ENCODE measurements around the gene NOP58. TPM values are rescaled to one million over a fixed set of nuclear protein-coding genes. Genes with fewer than 3 reads are reported as not detected.

The NOP58 gene
- total RNA-seq, 6 donors from 2014 or later: 31.2 to 73.3 (median 46.5) TPM

DNA sequence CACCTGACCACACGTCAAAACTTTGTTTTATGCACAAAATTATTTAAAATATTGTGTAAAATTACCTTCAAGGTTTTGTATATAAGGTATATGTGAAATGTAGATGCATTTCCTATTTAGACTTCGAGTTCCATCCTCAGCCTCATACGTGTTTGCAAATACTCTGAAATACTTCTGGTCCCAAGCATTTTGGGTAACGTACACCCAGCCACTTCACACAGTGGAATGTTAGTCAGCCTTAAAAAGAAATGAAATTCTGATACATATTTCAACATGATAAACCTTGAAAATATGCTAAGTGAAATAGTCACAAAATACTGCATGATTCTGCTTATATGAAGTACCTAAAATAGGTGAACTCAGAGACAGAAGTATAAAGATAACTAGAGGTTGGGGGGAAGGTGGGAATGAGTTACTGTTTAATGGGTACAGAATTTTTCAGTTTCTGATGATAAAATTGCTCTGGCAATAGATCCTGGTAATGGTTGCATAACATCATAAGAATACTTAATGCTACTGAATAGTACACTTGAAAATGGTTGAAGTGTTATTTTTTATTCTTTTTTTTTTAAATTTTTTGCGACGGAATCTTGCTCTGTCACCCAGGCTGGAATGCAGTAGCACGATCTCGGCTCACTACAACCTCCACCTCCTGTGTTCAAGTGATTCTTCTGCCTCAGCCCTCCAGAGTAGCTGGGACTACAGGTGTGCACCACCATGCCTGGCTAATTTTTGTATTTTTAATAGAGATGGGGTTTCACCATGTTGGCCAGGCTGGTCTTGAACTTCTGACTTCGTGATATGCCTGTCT is 24.0 kb downstream of the NOP58 start:
- peak overlapping the region in 1 of 4 donors; percentile 21 for H3K27ac ChIP-seq
- 74 to 77% methylated on average over 9 of the region's 9 CpGs for WGBS, 2 donors
- ATAC-seq (ENCODE audit: low FRiP score in 2 of 2) (peak in 1 of 2 donors; percentile 82), DNase-seq (peak in 1 of 2 donors; percentile 30)
- no peaks in the 10 kb centered on the region for H3K27me3 ChIP-seq
- H3K36me3 ChIP-seq: peaks cover 17 to 97% (median 54%) of the 10 kb centered on the region in 4 donors
- TF ChIP-seq POLR2AphosphoS5 (IDR thresholded peaks at IDR 0.05): no peak
- no peak for TF ChIP-seq POLR2A (IDR thresholded peaks at IDR 0.05)
- TF ChIP-seq, protein P1, sequence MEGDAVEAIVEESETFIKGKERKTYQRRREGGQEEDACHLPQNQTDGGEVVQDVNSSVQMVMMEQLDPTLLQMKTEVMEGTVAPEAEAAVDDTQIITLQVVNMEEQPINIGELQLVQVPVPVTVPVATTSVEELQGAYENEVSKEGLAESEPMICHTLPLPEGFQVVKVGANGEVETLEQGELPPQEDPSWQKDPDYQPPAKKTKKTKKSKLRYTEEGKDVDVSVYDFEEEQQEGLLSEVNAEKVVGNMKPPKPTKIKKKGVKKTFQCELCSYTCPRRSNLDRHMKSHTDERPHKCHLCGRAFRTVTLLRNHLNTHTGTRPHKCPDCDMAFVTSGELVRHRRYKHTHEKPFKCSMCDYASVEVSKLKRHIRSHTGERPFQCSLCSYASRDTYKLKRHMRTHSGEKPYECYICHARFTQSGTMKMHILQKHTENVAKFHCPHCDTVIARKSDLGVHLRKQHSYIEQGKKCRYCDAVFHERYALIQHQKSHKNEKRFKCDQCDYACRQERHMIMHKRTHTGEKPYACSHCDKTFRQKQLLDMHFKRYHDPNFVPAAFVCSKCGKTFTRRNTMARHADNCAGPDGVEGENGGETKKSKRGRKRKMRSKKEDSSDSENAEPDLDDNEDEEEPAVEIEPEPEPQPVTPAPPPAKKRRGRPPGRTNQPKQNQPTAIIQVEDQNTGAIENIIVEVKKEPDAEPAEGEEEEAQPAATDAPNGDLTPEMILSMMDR (IDR thresholded peaks at IDR 0.05): no peak
- TF ChIP-seq EP300 (IDR thresholded peaks at IDR 0.05): no peak
- no peaks in the 10 kb centered on the region for H3K9me3 ChIP-seq
- no peak overlapping the region for H3K4me3 ChIP-seq
- no peaks in the 10 kb centered on the region for H3K4me1 ChIP-seq

DNA sequence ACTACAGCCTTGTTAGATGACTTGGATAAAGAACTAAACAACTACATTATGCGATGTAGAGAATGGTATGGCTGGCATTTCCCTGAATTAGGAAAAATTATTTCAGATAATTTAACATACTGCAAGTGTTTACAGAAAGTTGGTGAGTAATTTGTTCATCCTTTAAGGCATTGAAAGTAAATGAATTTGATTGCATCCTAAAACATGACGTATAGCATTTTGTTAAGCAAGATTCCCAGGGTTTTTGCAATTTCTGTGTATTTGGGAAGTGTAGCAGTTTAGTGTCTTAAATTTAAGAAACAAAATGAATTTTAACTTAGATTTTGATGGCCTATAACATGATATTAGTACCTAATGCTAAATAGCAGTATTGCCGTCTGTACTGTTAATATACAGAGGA is 24.8 kb downstream of the NOP58 start:
- Histone ChIP-seq H3K27me3 (no peaks in the 10 kb centered on the region), H3K36me3 (peaks cover 15 to 97% (median 50%) of the 10 kb centered on the region in 4 donors), H3K4me1 (no peaks in the 10 kb centered on the region), H3K9me3 (no peaks in the 10 kb centered on the region), H3K4me3 (no peak overlapping the region), H3K27ac (no peak overlapping the region)
- no peak for ATAC-seq (ENCODE audit: low FRiP score in 2 of 2)
- TF ChIP-seq, protein P1 (IDR thresholded peaks at IDR 0.05): no peak
- TF ChIP-seq EP300 (IDR thresholded peaks at IDR 0.05) (no peak), POLR2AphosphoS5 (IDR thresholded peaks at IDR 0.05) (no peak), POLR2A (IDR thresholded peaks at IDR 0.05) (no peak)
- DNase-seq: no peak
- 79 to 82% methylated on average over 3 of the region's 3 CpGs for WGBS, 2 donors

DNA sequence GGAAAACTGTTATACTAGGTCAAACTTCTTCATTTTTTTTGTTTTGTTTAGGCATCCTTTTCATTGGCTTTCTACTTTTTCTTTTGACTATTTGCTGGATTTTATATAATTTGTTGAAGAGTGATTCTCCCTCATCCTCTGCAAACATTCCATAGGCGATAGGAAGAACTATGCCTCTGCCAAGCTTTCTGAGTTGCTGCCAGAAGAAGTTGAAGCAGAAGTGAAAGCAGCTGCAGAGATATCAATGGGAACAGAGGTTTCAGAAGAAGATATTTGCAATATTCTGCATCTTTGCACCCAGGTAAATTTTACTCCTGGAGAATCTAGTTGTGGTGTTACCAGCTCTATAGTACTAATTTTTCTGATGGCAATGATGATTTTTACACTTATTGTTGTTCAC is 25.4 kb downstream of the NOP58 start:
- peaks cover 15 to 97% (median 51%) of the 10 kb centered on the region in 4 donors for H3K36me3 ChIP-seq
- no peak overlapping the region for H3K4me3 ChIP-seq
- H3K9me3 ChIP-seq: no peaks in the 10 kb centered on the region
- 44 to 59% methylated on average over 1 of the region's 1 CpG for WGBS, 2 donors
- no peaks in the 10 kb centered on the region for H3K27me3 ChIP-seq
- no peaks in the 10 kb centered on the region for H3K4me1 ChIP-seq
- ATAC-seq (ENCODE audit: low FRiP score in 2 of 2) (no peak), DNase-seq (no peak)
- H3K27ac ChIP-seq: no peak overlapping the region
- TF ChIP-seq POLR2AphosphoS5 (IDR thresholded peaks at IDR 0.05) (no peak), EP300 (IDR thresholded peaks at IDR 0.05) (no peak), POLR2A (IDR thresholded peaks at IDR 0.05) (no peak)
- TF ChIP-seq, protein P1 (IDR thresholded peaks at IDR 0.05): no peak

DNA sequence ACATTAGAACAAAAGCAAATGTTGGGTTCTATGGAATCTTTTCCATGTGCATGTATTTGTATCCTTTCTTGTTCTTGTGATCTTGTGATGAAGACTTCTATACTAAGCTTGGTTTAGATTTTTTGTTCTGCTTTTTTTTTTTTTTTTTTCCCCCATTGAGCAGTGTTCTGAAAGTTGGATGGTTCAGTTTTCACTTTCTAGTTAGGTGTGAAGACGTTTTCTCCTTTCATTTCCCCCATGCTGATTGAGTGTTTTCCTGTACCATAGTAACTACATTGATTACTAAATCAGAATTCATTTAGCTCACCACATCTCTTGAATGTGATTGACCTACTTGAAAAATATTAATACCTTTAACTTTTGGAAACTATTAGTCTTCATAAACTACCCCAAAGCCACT is 34.1 kb downstream of the NOP58 start:
- Histone ChIP-seq H3K4me3 (no peak overlapping the region), H3K36me3 (peaks cover 22 to 99% (median 60%) of the 10 kb centered on the region in 4 donors), H3K27me3 (no peaks in the 10 kb centered on the region), H3K9me3 (no peaks in the 10 kb centered on the region), H3K4me1 (no peaks in the 10 kb centered on the region), H3K27ac (no peak overlapping the region)
- DNase-seq (no peak), ATAC-seq (ENCODE audit: low FRiP score in 2 of 2) (no peak)
- 39 to 50% methylated on average over 1 of the region's 1 CpG for WGBS, 2 donors
- no peak for TF ChIP-seq POLR2A (IDR thresholded peaks at IDR 0.05)
- TF ChIP-seq, protein P1 (IDR thresholded peaks at IDR 0.05): no peak
- TF ChIP-seq EP300 (IDR thresholded peaks at IDR 0.05): no peak
- TF ChIP-seq POLR2AphosphoS5 (IDR thresholded peaks at IDR 0.05): no peak

All from upper lobe of left lung (tissue), 6 donors.